AG09309 (cell line): ENCODE measurements around the gene CASR.
"Not testable (repeated sequence)": the region's sequence is repeated elsewhere in the genome, so short reads cannot be mapped to it uniquely, and the experiment has no call there.

Source experiments
- DNase-seq: peaks from one replicate; pipeline ENCODE4 v3.0.0-alpha.2; 2010; ENCODE audit warnings: low read depth
- H3K4me3 ChIP-seq: 2 replicates; pipeline ENCODE4 v1.5.1; 2011; ENCODE audit warnings: mild to moderate bottlenecking, low read depth, low read length, moderate library complexity; ENCODE audit not compliant: control insufficient read depth
- TF ChIP-seq, protein P1 (sequence below): IDR thresholded peaks from 2 replicates; pipeline ENCODE4 v1.5.1; 2011; ENCODE audit warnings: mild to moderate bottlenecking, low read depth, low read length, inconsistent platforms; ENCODE audit not compliant: insufficient read depth, control insufficient read depth; ENCODE audit errors: missing control alignments

CASR gene, protein sequence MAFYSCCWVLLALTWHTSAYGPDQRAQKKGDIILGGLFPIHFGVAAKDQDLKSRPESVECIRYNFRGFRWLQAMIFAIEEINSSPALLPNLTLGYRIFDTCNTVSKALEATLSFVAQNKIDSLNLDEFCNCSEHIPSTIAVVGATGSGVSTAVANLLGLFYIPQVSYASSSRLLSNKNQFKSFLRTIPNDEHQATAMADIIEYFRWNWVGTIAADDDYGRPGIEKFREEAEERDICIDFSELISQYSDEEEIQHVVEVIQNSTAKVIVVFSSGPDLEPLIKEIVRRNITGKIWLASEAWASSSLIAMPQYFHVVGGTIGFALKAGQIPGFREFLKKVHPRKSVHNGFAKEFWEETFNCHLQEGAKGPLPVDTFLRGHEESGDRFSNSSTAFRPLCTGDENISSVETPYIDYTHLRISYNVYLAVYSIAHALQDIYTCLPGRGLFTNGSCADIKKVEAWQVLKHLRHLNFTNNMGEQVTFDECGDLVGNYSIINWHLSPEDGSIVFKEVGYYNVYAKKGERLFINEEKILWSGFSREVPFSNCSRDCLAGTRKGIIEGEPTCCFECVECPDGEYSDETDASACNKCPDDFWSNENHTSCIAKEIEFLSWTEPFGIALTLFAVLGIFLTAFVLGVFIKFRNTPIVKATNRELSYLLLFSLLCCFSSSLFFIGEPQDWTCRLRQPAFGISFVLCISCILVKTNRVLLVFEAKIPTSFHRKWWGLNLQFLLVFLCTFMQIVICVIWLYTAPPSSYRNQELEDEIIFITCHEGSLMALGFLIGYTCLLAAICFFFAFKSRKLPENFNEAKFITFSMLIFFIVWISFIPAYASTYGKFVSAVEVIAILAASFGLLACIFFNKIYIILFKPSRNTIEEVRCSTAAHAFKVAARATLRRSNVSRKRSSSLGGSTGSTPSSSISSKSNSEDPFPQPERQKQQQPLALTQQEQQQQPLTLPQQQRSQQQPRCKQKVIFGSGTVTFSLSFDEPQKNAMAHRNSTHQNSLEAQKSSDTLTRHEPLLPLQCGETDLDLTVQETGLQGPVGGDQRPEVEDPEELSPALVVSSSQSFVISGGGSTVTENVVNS

DNA sequence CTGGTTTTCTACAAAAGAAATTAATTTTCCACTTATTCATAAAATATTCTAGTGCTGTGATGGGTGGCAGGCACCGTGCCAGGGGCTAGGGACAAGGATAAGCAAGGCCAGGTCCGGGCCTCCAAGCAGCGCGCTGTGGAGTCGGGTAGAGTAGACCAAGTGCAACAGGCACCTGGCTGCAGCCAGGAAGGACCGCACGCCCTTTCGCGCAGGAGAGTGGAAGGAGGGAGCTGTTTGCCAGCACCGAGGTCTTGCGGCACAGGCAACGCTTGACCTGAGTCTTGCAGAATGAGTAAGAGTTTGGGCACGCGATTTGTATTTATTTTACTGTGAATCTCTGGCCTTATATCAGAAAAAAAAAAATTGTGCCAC, at the start of gene CASR:
CASR (plus strand) TSS at position 148 of the 372 bp plus-strand sequence. CDS start 70,522 bp downstream, outside the sequence.
- DNase-seq, result no peak
- TF ChIP-seq, protein P1, sequence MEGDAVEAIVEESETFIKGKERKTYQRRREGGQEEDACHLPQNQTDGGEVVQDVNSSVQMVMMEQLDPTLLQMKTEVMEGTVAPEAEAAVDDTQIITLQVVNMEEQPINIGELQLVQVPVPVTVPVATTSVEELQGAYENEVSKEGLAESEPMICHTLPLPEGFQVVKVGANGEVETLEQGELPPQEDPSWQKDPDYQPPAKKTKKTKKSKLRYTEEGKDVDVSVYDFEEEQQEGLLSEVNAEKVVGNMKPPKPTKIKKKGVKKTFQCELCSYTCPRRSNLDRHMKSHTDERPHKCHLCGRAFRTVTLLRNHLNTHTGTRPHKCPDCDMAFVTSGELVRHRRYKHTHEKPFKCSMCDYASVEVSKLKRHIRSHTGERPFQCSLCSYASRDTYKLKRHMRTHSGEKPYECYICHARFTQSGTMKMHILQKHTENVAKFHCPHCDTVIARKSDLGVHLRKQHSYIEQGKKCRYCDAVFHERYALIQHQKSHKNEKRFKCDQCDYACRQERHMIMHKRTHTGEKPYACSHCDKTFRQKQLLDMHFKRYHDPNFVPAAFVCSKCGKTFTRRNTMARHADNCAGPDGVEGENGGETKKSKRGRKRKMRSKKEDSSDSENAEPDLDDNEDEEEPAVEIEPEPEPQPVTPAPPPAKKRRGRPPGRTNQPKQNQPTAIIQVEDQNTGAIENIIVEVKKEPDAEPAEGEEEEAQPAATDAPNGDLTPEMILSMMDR, result no peak
- no peak within 1 kb of the TSS for H3K4me3 ChIP-seq

DNA sequence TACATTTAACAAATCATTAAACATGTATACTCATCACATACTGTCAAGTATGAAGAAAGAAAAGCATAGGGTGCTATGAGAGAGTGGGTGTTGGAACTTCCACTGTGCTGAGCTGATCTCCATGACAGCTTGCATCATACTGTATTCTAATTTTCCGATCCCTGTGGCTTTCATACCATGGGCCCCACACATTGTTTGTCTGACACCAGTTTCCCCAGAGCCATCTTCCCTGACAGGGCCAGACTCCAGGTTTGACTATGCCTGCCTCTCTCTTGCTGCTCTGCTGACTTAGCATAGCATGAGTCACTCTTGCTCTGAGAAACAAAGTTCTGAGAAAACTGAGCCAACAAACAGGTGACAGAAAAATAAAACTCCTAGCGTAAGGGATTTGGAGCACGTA, 37.0 kb upstream of the CASR start:
- TF ChIP-seq, protein P1, result no peak
- no peak for DNase-seq
- H3K4me3 ChIP-seq, result no peak overlapping the region

DNA sequence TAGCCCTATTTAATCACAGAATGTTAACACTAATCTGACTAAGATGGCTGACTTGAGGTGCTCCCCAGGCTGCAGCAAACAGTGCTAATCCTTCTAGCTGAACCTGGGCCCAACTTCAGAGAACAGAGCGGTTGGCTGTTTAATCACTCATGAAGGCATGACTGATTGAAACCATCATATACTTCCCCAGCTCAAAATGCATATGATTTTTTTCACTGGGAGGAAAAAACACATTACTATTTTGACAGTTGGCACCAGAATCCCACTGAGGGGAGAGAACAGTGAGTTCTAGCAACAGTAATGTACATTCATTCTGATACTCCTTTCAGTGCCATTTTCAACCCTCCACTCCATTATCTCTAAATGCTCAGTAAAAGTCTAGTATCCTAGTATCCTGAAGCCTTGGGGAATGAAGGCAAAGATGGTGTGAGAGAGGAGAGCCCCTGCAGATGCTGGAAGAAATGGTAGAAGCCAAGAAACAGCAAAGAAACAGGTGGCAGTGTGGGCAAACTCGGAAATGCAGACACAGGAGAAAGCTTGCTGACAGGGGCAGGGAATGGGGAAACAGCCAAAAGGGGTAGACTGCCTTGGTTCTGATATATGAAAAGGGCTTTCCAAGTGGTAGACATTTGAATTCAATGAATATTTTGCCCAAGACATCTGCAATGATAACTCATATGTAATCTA, 34.4 kb upstream of the CASR start:
- no peak overlapping the region for H3K4me3 ChIP-seq
- no peak for DNase-seq
- TF ChIP-seq, protein P1, result no peak

DNA sequence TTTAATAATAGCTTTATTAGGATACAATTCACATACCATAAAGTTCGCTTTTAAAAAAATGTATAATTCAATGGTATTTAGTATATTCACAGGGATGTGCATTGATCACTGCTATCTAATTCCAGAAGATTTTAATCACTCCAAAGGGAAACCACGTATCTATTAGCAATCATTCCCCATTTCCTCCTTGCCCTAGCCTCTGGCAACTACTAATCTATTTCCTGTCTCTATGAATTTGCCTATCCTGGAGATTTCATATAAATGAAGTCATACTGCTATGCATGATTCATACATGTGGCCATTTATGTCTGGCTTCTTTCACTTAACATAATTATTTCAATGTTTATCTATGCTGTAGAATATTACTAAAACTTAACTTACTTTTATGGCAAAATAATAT, 32.0 kb upstream of the CASR start:
- no peak overlapping the region for H3K4me3 ChIP-seq
- TF ChIP-seq, protein P1, result no peak
- DNase-seq, result no peak

DNA sequence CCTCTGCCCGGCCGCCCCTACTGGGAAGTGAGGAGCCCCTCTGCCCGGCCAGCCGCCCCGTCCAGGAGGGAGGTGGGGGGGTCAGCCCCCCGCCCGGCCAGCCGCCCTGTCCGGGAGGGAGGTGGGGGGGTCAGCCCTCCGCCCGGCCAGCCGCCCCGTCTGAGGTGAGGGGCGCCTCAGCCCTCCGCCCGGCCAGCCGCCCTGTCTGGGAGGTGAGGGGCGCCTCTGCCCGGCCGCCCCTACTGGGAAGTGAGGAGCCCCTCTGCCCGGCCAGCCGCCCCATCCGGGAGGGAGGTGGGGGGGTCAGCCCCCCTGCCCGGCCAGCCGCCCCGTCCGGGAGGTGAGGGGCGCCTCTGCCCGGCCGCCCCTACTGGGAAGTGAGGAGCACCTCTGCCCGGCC, 18.5 kb upstream of the CASR start:
- H3K4me3 ChIP-seq, DNase-seq: not testable (repeated sequence)

DNA sequence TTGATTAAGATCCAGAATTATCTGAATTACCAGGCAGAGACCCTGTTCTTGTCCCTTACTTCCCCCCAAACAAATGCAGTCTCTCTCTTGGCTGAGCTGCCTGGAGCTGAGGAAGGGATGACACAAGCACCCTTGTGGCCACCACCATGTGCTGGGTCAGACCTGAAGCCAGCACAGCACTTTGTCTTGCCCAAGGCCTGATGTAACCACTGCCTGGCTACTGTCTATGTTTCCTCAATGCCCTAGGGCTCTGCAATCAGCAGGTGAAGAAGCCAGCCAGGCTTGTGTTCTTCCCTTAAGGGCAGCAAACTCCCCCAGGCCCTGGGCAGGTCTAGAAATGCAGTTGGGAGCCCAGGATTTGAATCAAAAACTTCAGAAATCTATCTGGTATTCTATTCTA, 15.8 kb upstream of the CASR start:
- no peak overlapping the region for H3K4me3 ChIP-seq
- TF ChIP-seq, protein P1, result no peak
- DNase-seq, result no peak
